Activated T-helper 9 cell treated with anti-CD3 and anti-CD28 coated beads, Interleukin-2, amount 50 U/mL, for 16 hours (primary cell): ENCODE results near the gene ZNHIT1.
"Not testable (repeated sequence)": the region's sequence is repeated elsewhere in the genome, so short reads cannot be mapped to it uniquely, and the experiment has no call there.

Source experiments
- DNase-seq: peaks from one replicate; pipeline ENCODE4 v3.0.0-alpha.2; 2020; ENCODE audit warnings: low read depth

Gene ZNHIT1

DNA sequence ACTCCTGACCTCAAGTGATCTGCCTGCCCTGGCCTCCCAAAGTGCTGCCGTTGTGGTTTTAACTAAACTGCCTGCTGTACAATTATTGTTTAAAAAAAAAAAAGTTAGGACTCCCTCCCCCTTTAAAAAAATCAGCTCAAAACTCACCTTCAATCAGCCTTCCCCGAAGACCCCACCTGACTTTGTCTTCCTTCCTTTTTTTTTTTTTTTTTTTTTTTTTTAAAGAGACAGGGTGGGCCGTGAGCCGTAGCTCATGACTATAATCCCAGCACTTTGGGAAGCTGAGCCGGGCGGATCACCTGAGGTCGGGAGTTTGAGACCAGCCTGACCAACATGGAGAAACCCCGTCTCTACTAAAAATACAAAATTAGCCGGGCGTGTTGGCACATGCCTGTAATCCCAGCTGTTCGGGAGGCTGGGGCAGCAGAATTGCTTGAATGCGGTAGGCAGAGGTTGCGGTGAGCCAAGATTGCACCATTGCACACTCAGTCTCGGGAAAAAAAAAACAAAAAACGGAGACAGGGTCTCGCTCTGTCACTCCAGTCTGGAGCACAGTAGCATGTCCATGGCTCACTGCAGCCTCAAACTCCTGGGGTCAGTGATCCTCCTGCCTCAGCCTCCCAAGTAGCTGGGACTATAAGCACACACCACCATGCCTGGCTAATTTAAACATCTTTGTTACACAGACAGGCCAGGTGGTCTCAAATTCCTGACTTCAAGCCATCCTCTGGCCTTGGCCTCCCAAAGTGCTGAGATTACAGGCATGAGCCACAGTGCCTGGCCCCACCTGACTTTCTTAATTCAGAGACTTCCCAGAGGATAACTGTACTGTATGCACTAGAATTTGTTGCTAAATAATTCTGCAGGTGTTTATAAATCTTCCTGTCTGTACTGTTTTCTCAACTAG lies 23.7 kb downstream of the ZNHIT1 start:
- DNase-seq = no peak

DNA sequence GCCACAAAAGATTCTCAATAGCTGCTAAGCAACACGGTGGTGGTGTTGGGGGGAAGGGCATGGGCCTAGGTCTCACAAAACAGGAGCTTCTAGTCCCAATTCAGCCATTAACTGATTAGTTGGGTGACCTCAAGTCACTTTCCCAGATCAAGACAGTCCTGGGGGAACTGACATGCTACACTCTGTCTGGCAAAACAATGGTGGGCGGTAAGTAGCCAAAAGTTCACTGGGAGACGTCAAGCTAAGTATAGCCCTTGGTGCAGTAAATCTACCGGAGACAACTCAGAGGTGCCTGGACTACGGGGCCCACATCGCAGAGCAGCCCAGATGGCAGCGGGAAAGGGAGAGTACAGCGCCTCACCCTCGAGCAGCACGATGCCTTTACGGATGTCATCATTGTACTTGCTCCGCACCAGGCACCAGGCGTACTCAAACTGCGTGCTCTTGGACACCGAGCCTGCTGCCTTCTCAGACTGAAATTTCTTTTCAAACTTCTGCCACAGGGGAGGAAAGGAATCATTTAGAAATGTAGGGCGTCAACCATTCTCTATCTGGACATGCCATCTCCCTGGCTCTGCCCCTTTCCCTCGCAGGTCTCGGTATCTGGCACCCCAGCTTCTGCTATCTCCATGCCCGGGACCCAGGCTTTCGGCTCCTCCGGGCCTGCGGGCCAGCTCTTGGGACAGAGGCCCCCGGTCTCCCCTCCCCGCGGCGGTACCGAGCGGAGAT lies 25.8 kb downstream of the ZNHIT1 start:
- no peak for DNase-seq

DNA sequence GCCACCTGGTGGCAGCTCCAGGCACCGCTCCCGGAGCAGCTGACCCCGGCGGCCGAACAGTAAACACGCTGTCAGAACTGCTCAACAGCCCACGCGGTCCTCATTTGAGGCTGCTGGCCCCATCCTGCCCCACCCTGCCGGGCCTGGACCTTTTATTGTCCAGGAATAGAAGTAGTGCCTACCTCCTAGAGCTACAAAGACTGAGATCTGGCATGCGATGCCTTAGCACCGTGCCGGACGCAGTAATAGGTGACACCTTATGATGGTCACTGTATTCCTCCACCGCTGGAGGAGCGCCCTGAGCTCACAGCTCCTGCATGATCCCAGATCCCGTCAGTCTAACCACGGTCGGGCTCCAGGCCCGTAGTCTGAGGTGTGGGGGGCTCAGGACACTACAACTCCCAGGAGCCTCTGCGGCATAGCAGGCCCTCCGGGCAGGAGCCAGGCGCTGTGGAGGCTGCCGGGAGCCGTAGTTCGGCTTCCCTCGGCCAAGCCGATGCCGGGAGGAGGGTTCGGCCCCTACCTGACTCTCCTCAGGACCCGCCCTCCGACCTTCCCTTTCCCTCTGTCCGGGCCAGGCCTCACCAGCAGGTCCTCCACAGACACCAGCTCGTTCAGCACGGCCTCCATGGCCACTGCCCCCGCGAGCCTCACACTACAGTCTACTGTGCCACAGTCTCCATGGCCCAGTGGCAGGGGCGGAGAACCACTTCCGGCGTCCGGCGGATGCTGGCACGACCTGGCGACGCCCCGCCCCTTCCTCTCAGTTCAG lies 26.6 kb downstream of the ZNHIT1 start, which contains the start of gene FIS1:
TSS of gene FIS1 (minus strand) at position 707 of the 772 bp plus-strand sequence. CDS start at position 630, 77 bp downstream.
- peak; percentile 89 for DNase-seq

DNA sequence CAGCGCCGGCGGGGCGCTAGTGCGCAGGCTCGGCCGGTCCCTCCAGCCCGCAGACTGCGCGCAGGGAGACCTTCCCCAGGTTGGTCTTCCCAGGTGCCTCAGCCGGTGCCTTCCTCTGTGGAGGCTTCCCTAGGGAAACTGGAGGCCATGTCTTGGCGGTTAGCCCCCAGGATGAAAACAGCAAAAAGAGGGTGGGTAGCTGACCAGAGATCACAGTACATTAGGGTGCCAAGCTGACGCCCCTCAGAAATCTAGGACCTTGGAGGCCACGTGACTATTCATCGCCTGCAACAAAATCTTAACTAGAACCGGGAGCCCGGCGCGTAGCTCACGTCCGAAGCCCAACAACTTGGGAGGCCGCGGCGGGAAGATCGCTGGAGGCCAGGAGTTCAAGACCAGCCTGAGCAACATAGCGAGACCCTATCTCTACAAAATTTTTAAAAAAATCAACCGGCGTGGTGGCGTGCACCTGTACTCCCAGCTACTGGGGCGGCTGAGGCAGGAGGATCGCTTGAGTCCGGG lies 27.2 kb downstream of the ZNHIT1 start:
- DNase-seq = no peak

DNA sequence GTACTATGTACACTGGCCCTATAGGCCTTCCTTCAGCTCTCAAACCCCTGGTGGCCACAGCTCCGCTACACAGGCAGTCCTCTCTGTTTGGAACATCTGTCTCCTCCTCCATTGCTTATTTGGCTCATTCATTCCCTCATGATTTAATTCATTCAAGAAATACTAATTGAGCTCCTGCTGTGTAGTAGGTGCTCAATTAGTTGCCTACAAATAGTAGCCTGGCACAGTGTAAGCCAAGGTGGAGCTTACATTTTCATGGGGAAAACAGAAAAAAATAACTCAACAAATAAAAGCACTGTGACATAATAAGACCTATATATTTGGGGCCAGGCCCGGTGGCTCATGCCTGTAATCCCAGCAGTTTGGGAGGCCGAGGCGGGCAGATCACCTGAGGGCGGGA lies 30.3 kb downstream of the ZNHIT1 start:
- DNase-seq = no peak

DNA sequence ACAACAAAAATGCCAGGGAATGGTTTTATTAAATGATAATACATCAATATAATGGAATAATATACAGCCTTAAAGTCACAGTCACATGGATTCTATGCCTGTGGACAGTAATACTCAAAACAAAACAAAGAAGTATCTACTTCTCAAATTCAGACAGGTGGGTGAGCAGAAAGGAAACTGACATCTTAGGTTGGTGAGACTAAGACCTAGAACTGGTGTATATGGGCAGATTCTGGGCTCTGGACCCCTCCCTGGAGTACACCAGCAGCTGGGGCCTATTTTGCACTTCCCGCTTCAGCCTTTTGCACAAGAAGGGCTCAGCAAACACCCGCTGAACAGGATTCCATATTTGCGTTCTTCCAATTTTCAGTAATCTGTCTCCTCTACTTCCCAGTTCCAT lies 32.4 kb downstream of the ZNHIT1 start:
- DNase-seq = no peak

DNA sequence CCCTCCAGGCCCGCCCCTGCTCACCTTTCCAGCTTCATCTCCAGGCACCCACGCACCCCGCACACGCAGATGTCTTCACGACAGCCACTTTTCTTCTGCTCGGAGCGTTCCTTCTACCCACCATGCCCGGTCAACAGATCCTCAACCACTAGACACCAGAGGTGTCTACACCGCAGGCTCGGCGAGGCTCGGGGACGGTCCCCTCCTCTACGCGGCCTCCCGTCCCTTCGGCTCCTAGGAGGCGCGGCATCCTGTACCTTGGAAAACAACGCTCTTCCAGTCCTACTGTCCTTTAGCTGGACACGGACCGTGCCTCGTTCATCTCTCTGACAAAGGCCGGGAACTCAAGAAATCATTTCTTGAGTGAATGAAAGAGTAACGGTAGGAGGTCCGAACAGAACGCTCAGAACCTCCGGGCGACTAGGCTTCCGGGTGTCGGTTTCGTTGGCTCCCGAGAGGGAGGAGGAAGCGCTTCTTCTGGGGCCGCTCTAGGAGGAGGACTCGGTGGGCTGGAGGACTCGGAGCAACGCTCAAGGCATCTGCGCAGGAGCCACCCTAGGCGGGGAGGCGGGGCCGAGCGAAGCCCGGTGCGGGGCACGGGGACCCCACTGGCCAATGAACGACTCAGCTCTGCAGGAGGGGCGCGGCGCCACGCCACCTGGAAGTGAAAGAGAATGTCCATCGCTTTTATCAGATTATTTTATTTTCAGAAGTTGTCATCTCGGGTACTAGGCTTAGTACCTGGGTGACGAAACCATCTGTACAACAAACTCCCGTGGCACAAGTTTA lies 34.1 kb downstream of the ZNHIT1 start:
- peak; percentile 96 for DNase-seq

DNA sequence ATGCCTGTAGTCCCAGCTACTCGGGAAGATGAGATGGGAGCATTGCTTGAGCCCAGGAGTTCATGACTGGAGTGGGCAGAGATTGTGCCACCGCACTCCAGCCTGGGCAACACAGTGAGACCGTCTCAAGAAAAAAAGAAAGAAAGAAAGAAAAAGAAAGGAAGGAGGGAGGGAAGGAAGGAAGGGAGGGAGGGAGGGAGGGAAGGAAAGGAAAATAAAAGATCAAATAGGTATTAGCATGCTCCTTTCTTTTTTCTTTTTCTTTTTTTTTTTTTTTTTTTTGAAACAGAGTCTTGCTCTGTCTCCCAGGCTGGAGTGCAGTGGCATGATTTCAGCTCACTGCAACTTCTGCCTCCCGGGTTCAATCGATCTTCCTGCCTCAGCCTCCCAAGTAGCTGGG lies 35.2 kb downstream of the ZNHIT1 start:
- DNase-seq = not testable (repeated sequence)

DNA sequence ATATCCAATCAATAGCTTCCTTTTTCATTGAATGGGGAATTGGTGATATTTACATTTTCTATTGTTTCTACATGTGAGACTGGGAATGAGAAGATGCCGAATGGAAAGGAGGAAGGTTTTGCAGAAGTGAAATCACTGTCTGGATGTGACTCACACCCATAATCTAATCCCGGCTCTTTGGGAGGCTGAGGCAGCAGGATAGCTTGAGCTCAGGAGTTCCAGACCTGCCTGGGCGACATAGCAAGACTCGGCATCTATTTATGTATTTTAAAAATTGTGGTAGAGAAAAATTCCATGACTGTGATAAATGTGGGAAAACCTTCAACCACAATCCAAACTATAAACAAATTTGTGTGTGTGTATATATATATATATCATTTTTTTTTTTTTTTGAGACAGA lies 37.8 kb downstream of the ZNHIT1 start:
- no peak for DNase-seq

DNA sequence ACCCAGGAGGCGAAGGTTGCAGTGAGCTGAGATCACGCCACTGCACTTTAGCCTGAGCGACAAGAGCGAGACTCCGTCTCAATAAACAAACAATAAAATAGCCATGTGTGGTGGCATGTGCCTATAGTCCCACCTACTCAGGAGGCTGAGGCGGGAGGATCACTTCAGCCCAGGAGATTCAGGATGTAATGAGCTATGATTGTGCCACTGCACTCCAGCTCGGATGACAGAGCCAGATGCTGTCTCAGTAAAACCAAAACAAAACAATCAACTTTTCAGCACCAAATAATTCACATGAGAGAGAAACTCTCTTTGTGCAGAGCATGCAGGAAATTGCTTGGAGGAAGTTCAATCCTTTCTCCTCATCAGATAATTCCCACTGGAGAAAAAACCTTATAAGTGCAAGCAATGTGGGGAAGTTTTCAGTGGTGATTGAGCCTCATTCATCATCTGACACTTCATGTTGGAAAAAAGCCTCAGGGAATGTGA lies 40.3 kb downstream of the ZNHIT1 start:
- no peak for DNase-seq

DNA sequence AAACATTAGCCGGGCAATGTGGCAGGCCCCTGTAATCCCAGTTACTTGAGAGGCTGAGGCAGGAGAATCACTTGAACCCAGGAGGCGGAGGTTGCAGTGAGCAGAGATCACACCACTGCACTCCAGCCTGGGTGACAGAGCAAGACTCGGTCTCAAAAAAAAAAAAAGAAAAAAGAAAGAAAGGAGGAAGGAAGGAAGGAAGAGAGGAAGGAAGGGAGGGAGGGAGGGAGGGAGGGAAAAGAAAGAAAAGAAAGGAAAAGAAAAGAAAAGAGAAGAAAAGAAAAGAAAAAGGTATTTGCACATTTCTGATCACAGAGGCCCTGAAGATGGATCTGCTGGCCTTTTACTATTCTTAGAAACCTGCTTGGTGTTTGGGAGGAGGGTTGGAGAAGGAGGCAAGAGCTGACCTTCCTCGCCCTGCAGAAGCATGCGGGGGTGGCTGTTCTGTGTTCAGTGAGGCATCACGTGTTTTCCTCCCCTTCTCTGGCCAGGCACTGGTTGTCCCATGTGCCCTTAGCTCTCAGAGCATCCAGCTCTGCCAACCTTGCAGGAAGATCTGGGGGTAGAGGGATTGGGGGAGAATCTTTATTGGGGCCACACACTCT lies 46.2 kb downstream of the ZNHIT1 start:
- DNase-seq = not testable (repeated sequence)

DNA sequence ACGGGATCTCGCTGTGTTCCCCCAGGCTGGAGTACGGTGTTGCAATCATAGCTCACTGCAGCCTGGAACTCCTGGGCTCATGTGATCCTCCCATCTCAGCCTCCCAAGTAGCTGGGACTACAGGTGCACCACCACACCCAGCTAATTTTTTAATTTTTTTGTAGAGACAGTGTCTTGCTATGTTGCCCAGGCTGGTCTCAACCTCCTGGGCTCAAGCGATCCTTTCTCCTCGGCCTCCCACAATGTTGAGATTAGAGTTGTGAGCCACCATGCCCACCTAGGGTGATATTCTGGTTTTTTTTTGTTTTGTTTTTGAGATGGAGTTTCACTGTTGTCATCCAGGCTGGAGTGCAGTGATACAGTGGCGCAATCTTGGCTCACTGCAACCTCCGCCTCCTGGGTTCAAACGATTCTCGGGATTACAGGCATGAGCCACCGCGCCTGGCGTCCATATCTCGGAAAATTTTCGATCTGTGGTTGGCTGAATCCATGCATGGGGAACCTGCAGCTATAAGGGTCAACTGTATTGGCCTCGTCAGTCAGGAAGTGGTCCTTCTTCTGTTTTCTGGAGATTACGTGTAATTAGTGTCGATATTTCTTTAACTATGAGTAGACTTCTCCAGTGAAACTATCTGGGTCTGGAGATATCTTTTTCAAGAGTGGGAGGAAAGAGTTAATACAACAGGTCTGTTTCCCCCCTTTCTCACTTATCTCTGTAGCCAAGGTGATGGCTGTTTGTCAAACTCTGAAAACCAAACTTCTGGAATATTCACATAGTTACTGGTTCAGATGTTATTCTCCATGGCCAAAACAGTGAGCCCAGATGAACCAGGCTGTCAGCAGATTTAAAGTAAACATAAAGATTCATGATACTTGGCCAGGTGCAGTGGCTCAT lies 47.9 kb downstream of the ZNHIT1 start:
- DNase-seq = no peak

DNA sequence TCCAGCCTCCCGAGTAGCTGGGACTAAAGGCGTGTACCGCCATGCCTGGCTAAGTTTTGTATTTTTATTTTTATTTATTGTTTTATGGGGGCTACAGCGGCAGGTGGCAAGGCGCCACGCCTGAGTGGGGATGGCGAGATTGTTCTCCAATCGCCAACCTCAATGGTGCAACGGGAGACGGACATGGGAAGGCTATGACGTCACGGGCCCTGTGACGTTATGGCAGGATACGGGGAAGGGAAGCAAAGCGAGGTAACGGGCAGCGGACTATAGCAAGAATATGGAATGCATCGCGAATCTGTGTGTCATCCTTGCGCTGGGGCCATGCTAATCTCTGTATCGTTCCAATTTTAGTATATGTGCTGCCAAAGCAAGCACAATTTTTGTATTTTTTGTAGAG lies 51.7 kb downstream of the ZNHIT1 start:
- DNase-seq = no peak

DNA sequence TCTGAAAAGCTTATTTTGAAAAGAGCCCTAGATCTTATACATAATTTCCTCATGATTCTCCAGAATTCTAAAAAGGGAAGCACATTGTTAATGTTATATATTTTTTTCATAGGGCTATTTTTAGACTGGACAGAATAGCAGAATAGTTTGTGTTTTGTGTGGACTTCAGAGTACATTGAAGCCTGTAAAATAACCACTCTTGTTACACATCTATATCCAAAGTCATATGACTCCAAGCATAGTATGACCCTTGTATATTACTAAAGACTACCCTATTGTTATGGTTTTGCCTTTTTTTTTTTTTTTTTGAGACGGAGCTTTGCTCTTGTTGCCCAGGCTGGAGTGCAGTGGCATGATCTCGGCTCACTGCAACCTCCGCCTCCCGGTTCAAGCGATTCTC lies 53.1 kb downstream of the ZNHIT1 start:
- DNase-seq = no peak

DNA sequence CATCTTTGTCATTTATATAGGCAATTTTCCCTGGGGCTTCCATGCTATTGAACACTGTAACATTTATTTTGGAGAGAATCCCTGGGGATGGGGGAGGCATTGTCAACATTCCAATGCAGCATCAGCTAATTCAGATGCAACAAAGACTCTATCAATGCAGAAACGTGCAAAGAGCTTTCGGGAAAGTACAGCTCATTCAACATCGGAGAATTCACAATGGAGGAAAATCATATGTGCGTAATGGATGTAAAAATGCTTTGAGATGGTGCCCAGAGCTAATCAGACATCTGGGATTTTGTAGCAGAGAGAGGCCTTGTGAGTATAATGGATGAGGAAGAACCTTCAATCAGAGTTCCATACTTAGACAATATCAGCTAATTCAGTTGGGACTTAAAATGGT lies 55.2 kb downstream of the ZNHIT1 start:
- DNase-seq = no peak
